HFFc6 (cell line): ENCODE results near the gene MAD1L1. TPM values are rescaled to one million over a fixed set of nuclear protein-coding genes. Genes with fewer than 3 reads are reported as not detected.

Source experiments
- DNase-seq: peaks from one replicate; pipeline ENCODE4 v3.0.0-alpha.2; 2018
- H3K27ac Mint-ChIP-seq: 2 replicates; pipeline ENCODE4 v1.8.0; 2020; ENCODE audit warnings: mild to moderate bottlenecking, mixed read lengths
- H3K27me3 Mint-ChIP-seq: 2 replicates; pipeline ENCODE4 v1.8.0; 2021; ENCODE audit warnings: mild to moderate bottlenecking, moderate library complexity, mixed read lengths; ENCODE audit not compliant: insufficient read depth
- H3K36me3 Mint-ChIP-seq: 2 replicates; pipeline ENCODE4 v1.8.0; 2021; ENCODE audit warnings: low read depth, mixed read lengths
- H3K4me1 Mint-ChIP-seq: 2 replicates; pipeline ENCODE4 v1.8.0; 2020; ENCODE audit warnings: low read depth, mixed read lengths
- H3K4me3 Mint-ChIP-seq: 2 replicates; pipeline ENCODE4 v1.8.0; 2020; ENCODE audit warnings: mild to moderate bottlenecking, moderate library complexity, mixed read lengths
- H3K9me3 Mint-ChIP-seq: 2 replicates; pipeline ENCODE4 v1.8.0; 2020; ENCODE audit warnings: mild to moderate bottlenecking, mixed read lengths
- microRNA-seq: library from miRNA; unstranded; fragments of <30 nt; microRNA quantifications from one replicate; pipeline ENCODE4, GENCODE V29; 2019
- total RNA-seq, 6 experiments: library from RNA; stranded (reverse); fragmentation: NEBNext Ultra II Directional; extraction: Animal tissue kit (Norgen Biotek cat#: 25700); gene quantifications; 2 replicates in 1 of 6; 3 replicates in 5 of 6; pipeline ENCODE4 v1.2.3, GENCODE V29; 2021
- TF ChIP-seq, protein P1 (sequence below): fragments of 200-600 bp; sonication (generic); IDR thresholded peaks from 2 replicates; pipeline ENCODE4 v1.5.0; 2021; ENCODE audit warnings: antibody characterized with exemption, mild to moderate bottlenecking

The MAD1L1 gene
- total RNA-seq, 6 experiments from 2014 or later: 34.6 to 44.8 (median 40.2) TPM

DNA sequence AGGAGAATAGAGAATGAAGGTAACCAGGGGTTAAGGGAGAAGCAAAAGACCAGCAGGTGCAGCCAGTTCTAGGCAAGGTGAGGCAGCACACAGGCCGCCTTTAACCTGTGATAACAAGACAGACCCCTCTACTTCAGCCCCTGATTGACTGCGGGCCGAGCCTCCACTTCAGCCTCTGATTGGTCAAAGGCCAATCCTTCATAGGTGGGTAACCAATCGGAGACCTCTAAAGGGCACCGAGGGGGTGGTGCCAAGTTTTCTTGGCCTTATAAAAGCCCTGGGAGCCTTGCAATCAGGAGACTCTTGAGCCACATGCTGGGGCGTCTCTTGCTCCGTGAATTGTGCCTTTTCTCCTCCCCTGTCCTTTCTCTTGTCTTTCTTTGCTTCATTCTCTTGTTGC is 463.9 kb downstream of the MAD1L1 start:
- Mint-ChIP-seq H3K27ac (no peak overlapping the region), H3K4me3 (no peak overlapping the region), H3K4me1 (no peaks in the 10 kb centered on the region), H3K9me3 (peaks cover 4% of the 10 kb centered on the region; the same call in 1 of the 2 replicates), H3K27me3 (peaks cover 18% of the 10 kb centered on the region), H3K36me3 (no peaks in the 10 kb centered on the region)
- TF ChIP-seq, protein P1, sequence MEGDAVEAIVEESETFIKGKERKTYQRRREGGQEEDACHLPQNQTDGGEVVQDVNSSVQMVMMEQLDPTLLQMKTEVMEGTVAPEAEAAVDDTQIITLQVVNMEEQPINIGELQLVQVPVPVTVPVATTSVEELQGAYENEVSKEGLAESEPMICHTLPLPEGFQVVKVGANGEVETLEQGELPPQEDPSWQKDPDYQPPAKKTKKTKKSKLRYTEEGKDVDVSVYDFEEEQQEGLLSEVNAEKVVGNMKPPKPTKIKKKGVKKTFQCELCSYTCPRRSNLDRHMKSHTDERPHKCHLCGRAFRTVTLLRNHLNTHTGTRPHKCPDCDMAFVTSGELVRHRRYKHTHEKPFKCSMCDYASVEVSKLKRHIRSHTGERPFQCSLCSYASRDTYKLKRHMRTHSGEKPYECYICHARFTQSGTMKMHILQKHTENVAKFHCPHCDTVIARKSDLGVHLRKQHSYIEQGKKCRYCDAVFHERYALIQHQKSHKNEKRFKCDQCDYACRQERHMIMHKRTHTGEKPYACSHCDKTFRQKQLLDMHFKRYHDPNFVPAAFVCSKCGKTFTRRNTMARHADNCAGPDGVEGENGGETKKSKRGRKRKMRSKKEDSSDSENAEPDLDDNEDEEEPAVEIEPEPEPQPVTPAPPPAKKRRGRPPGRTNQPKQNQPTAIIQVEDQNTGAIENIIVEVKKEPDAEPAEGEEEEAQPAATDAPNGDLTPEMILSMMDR: no peak
- no peak for DNase-seq

GRCh38 chr7:1767524-1767923 is 465.2 kb downstream of the MAD1L1 start:
- TF ChIP-seq, protein P1: 0 out of 2 replicates have a peak, but pooled peaks have one; percentile 15
- H3K27ac Mint-ChIP-seq: no peak overlapping the region
- DNase-seq: no peak
- peaks cover 9% of the 10 kb centered on the region for H3K9me3 Mint-ChIP-seq
- no peak overlapping the region for H3K4me3 Mint-ChIP-seq
- no peaks in the 10 kb centered on the region for H3K4me1 Mint-ChIP-seq
- H3K27me3 Mint-ChIP-seq: peaks cover 14% of the 10 kb centered on the region
- no peaks in the 10 kb centered on the region for H3K36me3 Mint-ChIP-seq

Small RNAs within 50 kb of the gene (microRNA-seq; reads per million reads assigned to microRNA genes)
- gene MIR4655 (not detected), gene MIR6836 (2.3 reads per million)

Other genes with a start within 250 kb of the MAD1L1 start
- gene MRM2, start 9.3 kb upstream of the MAD1L1 start, total RNA-seq: 10 to 100 TPM; 25.9 to 30.5 (median 27.5) TPM
- gene NUDT1, start 9.3 kb upstream of the MAD1L1 start, total RNA-seq: 10 to 100 TPM; 35.6 to 57.6 (median 45.9) TPM
- 10 to 100 TPM; 44.6 to 67.4 (median 61.9) TPM for gene SNX8, start 81.5 kb upstream of the MAD1L1 start, total RNA-seq
- gene EIF3B, start 121.9 kb upstream of the MAD1L1 start, total RNA-seq: 100 to 1,000 TPM; 175 to 207 (median 180) TPM
- 10 to 100 TPM; 25.7 to 31.4 (median 27.2) TPM for gene CHST12, start 170.7 kb upstream of the MAD1L1 start, total RNA-seq
- gene GRIFIN, start 243.5 kb upstream of the MAD1L1 start, total RNA-seq: not detected